GM23248 (cell line): ENCODE measurements around the gene KRTAP2-2.

ENCODE experiments used
- EZH2 ChIP-seq: fragments of 200-600 bp; sonication (generic); IDR thresholded peaks from 2 replicates; pipeline ENCODE4 v1.6.1; 2018; ENCODE audit warnings: antibody characterized with exemption, mild to moderate bottlenecking; ENCODE audit not compliant: insufficient read depth, poor library complexity, severe bottlenecking
- EZH2phosphoT487 ChIP-seq: fragments of 200-600 bp; sonication (generic); IDR thresholded peaks from 2 replicates; pipeline ENCODE4 v1.6.1; 2018; ENCODE audit warnings: antibody characterized with exemption, moderate library complexity, mild to moderate bottlenecking, low read depth; ENCODE audit not compliant: insufficient read depth

DNA sequence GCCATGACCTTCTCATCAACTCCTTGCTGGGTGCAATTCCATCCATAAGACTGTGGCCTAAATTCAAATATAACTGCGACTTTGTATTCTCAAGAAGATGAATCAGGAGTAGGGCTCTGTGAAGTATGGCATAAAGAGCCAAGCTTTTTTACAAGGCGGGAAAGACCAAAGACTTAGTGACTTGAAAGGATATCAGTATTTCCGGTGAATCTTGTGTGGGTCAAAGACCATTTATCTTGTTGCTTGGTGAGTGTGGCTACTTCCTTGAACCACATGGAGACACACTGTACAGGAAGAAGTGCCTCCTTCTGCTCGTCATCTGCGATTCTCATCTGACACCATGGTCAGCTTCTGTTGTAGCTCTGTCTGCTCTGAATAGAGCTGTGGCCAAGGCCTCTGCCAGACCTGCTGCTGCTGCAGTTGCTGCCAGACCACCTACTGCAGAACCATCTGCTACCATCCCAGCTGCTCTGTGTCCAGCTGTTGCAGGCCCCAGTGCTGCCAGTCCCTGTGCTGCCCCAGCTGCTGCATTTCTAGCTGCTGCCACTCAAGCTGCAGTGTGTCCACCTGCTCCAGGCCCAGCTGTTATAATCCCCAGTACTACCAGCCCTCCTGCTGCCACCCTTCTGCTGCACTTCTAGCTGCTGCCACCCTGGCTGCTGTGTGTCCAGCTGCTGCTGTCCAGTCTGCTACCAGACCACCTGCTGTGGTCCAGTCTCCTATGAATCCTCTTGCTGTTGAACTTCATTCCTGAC is 16.8 kb upstream of the KRTAP2-2 start:
- TF ChIP-seq EZH2 = no peak
- TF ChIP-seq EZH2phosphoT487 = no peak
